SK-N-SH treated with all-trans-retinoic acid at 6 μM for 48 hours (cell line): ENCODE measurements around the gene ARPIN.
"Not testable (repeated sequence)": the region's sequence is repeated elsewhere in the genome, so short reads cannot be mapped to it uniquely, and the experiment has no call there.

Experiments used
- ATAC-seq: fragments of 200-7000 bp; cut with Tn5 transposase; 3 replicates; pipeline ENCODE4 v1.9.1; 2020; ENCODE audit warnings: mild to moderate bottlenecking, moderate library complexity
- ARNTL ChIP-seq: fragments of 450-650 bp; formaldehyde crosslinking; IDR thresholded peaks from 2 replicates; pipeline ENCODE4 v1.5.0; 2020; ENCODE audit warnings: low read depth, mild to moderate bottlenecking, moderate library complexity, borderline replicate concordance
- BACH2 ChIP-seq: fragments of 250-450 bp; sonication (Bioruptor Pico); IDR thresholded peaks from 2 replicates; pipeline ENCODE4 v1.9.0; 2021; ENCODE audit warnings: mild to moderate bottlenecking, borderline replicate concordance
- CSDC2 ChIP-seq: fragments of 250-450 bp; sonication (Bioruptor Pico); IDR thresholded peaks from 2 replicates; pipeline ENCODE4 v1.5.0; 2020; ENCODE audit warnings: mild to moderate bottlenecking, moderate library complexity
- GLIS3 ChIP-seq: fragments of 250-450 bp; sonication (Bioruptor Pico); IDR thresholded peaks from 2 replicates; pipeline ENCODE4 v1.5.0; 2020; ENCODE audit warnings: mild to moderate bottlenecking, moderate library complexity
- PATZ1 ChIP-seq: fragments of 250-450 bp; sonication (Bioruptor Pico); IDR thresholded peaks from 2 replicates; pipeline ENCODE4 v1.8.0; 2020; ENCODE audit warnings: mild to moderate bottlenecking, moderate library complexity, borderline replicate concordance
- PPARA ChIP-seq: fragments of 250-450 bp; sonication (Bioruptor Pico); IDR thresholded peaks from 2 replicates; pipeline ENCODE4 v1.5.0; 2020; ENCODE audit warnings: mild to moderate bottlenecking, borderline replicate concordance
- RARB ChIP-seq: fragments of 250-450 bp; sonication (Bioruptor Pico); IDR thresholded peaks from 2 replicates; pipeline ENCODE4 v1.8.0; 2021; ENCODE audit warnings: mild to moderate bottlenecking, moderate library complexity
- SNAI2 ChIP-seq: fragments of 250-450 bp; sonication (Bioruptor Pico); IDR thresholded peaks from 2 replicates; pipeline ENCODE4 v1.5.0; 2020; ENCODE audit warnings: mild to moderate bottlenecking, moderate library complexity
- TCF4 ChIP-seq: fragments of 250-450 bp; sonication (Bioruptor Pico); IDR thresholded peaks from 2 replicates; pipeline ENCODE4 v1.8.0; 2021; ENCODE audit warnings: mild to moderate bottlenecking, moderate library complexity, borderline replicate concordance
- TOX ChIP-seq: fragments of 250-450 bp; sonication (Bioruptor Pico); IDR thresholded peaks from 2 replicates; pipeline ENCODE4 v1.8.0; 2021; ENCODE audit warnings: mild to moderate bottlenecking, moderate library complexity, borderline replicate concordance
- ZC3H10 ChIP-seq: fragments of 250-450 bp; sonication (Bioruptor Pico); IDR thresholded peaks from 2 replicates; pipeline ENCODE4 v1.5.1; 2021; ENCODE audit warnings: mild to moderate bottlenecking, moderate library complexity
- ZFP3 ChIP-seq: fragments of 250-450 bp; sonication (Bioruptor Pico); IDR thresholded peaks from 2 replicates; pipeline ENCODE4 v1.5.0; 2020; ENCODE audit warnings: mild to moderate bottlenecking, moderate library complexity
- ZNF565 ChIP-seq: fragments of 450-650 bp; formaldehyde crosslinking; conservative IDR thresholded peaks from 2 replicates; pipeline ENCODE4 v1.5.0; 2020; ENCODE audit warnings: low read depth, mild to moderate bottlenecking, moderate library complexity
- ZNF70 ChIP-seq: fragments of 450-650 bp; formaldehyde crosslinking; IDR thresholded peaks from 2 replicates; pipeline ENCODE4 v1.5.0; 2020; ENCODE audit warnings: mild to moderate bottlenecking, moderate library complexity
- ZNF8 ChIP-seq: fragments of 450-650 bp; formaldehyde crosslinking; IDR thresholded peaks from 2 replicates; pipeline ENCODE4 v1.5.0; 2020; ENCODE audit warnings: mild to moderate bottlenecking, moderate library complexity
- TF ChIP-seq, protein P1 (sequence below): fragments of 250-450 bp; sonication (Bioruptor Pico); IDR thresholded peaks from 2 replicates; pipeline ENCODE4 v1.5.1; 2021; ENCODE audit warnings: mild to moderate bottlenecking, moderate library complexity
- TF ChIP-seq, protein P2 (sequence below): fragments of 250-450 bp; sonication (Bioruptor Pico); IDR thresholded peaks from 2 replicates; pipeline ENCODE4 v1.5.1; 2020; ENCODE audit warnings: low read depth, mild to moderate bottlenecking, moderate library complexity
- TF ChIP-seq, protein P3 (sequence below): fragments of 250-450 bp; sonication (Bioruptor Pico); IDR thresholded peaks from 2 replicates; pipeline ENCODE4 v1.8.0; 2021; ENCODE audit warnings: low read depth, mild to moderate bottlenecking, moderate library complexity, borderline replicate concordance
- TF ChIP-seq, protein P4 (sequence below): fragments of 250-450 bp; sonication (Bioruptor Pico); IDR thresholded peaks from 2 replicates; pipeline ENCODE4 v1.5.0; 2020; ENCODE audit warnings: mild to moderate bottlenecking, moderate library complexity

Gene ARPIN

DNA sequence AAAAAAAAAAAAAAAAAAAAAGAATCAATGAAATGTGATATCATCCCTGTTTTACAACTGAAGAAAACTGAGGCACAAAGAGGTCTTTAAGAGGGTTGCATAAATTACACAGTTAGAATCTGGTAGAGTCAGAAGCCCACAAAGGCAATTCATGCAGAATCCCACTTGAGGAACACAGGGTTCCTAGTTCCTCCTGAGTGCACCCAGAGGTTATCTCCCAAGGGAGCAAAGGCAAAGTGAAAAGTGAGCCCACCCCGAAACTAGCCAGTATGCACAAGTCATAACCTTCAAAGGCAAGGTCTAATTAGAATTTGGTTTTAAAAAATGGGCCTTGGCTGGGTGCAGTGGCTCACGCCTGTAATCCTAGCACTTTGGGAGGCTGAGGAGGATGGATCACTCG lies 56.8 kb downstream of the ARPIN start:
- ATAC-seq, result no peak
- TF ChIP-seq GLIS3, result no peak
- no peak for TF ChIP-seq ZC3H10 (CRISPR knock-in tag)
- no peak for TF ChIP-seq TOX
- TF ChIP-seq, protein P1, sequence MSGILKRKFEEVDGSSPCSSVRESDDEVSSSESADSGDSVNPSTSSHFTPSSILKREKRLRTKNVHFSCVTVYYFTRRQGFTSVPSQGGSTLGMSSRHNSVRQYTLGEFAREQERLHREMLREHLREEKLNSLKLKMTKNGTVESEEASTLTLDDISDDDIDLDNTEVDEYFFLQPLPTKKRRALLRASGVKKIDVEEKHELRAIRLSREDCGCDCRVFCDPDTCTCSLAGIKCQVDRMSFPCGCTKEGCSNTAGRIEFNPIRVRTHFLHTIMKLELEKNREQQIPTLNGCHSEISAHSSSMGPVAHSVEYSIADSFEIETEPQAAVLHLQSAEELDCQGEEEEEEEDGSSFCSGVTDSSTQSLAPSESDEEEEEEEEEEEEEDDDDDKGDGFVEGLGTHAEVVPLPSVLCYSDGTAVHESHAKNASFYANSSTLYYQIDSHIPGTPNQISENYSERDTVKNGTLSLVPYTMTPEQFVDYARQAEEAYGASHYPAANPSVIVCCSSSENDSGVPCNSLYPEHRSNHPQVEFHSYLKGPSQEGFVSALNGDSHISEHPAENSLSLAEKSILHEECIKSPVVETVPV (CRISPR knock-in tag), result no peak
- TF ChIP-seq PATZ1 (CRISPR knock-in tag), result no peak
- no peak for TF ChIP-seq BACH2 (CRISPR knock-in tag)
- no peak for TF ChIP-seq RARB (CRISPR knock-in tag)
- TF ChIP-seq ZNF70 (CRISPR knock-in tag), result no peak

DNA sequence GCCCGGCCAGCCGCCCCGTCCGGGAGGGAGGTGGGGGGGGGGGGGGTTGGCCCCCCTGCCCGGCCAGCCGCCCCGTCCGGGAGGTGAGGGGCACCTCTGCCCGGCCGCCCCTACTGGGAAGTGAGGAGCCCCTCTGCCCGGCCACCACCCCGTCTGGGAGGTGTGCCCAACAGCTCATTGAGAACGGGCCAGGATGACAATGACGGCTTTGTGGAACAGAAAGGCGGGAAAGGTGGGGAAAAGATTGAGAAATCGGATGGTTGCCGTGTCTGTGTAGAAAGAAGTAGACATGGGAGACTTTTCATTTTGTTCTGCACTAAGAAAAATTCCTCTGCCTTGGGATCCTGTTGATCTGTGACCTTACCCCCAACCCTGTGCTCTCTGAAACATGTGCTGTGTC lies 57.9 kb downstream of the ARPIN start:
- not testable (repeated sequence) for ATAC-seq

GRCh38 chr15:89852342-89852995 lies 60.3 kb downstream of the ARPIN start:
- TF ChIP-seq ZC3H10 (CRISPR knock-in tag) (no peak), ZNF8 (CRISPR knock-in tag) (no peak), TCF4 (CRISPR knock-in tag) (no peak), SNAI2 (CRISPR knock-in tag) (no peak), ZNF70 (CRISPR knock-in tag) (no peak), TOX (no peak), ZFP3 (CRISPR knock-in tag) (no peak), PPARA (CRISPR knock-in tag) (no peak), ARNTL (CRISPR knock-in tag) (no peak), CSDC2 (CRISPR knock-in tag) (no peak), ZNF565 (no peak)
- TF ChIP-seq, protein P1 (CRISPR knock-in tag), result no peak
- TF ChIP-seq, protein P2, sequence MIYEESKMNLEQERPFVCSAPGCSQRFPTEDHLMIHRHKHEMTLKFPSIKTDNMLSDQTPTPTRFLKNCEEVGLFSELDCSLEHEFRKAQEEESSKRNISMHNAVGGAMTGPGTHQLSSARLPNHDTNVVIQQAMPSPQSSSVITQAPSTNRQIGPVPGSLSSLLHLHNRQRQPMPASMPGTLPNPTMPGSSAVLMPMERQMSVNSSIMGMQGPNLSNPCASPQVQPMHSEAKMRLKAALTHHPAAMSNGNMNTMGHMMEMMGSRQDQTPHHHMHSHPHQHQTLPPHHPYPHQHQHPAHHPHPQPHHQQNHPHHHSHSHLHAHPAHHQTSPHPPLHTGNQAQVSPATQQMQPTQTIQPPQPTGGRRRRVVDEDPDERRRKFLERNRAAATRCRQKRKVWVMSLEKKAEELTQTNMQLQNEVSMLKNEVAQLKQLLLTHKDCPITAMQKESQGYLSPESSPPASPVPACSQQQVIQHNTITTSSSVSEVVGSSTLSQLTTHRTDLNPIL, result no peak
- TF ChIP-seq, protein P3, sequence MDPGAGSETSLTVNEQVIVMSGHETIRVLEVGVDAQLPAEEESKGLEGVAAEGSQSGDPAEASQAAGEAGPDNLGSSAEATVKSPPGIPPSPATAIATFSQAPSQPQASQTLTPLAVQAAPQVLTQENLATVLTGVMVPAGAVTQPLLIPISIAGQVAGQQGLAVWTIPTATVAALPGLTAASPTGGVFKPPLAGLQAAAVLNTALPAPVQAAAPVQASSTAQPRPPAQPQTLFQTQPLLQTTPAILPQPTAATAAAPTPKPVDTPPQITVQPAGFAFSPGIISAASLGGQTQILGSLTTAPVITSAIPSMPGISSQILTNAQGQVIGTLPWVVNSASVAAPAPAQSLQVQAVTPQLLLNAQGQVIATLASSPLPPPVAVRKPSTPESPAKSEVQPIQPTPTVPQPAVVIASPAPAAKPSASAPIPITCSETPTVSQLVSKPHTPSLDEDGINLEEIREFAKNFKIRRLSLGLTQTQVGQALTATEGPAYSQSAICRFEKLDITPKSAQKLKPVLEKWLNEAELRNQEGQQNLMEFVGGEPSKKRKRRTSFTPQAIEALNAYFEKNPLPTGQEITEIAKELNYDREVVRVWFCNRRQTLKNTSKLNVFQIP (CRISPR knock-in tag), result no peak
- TF ChIP-seq, protein P4, sequence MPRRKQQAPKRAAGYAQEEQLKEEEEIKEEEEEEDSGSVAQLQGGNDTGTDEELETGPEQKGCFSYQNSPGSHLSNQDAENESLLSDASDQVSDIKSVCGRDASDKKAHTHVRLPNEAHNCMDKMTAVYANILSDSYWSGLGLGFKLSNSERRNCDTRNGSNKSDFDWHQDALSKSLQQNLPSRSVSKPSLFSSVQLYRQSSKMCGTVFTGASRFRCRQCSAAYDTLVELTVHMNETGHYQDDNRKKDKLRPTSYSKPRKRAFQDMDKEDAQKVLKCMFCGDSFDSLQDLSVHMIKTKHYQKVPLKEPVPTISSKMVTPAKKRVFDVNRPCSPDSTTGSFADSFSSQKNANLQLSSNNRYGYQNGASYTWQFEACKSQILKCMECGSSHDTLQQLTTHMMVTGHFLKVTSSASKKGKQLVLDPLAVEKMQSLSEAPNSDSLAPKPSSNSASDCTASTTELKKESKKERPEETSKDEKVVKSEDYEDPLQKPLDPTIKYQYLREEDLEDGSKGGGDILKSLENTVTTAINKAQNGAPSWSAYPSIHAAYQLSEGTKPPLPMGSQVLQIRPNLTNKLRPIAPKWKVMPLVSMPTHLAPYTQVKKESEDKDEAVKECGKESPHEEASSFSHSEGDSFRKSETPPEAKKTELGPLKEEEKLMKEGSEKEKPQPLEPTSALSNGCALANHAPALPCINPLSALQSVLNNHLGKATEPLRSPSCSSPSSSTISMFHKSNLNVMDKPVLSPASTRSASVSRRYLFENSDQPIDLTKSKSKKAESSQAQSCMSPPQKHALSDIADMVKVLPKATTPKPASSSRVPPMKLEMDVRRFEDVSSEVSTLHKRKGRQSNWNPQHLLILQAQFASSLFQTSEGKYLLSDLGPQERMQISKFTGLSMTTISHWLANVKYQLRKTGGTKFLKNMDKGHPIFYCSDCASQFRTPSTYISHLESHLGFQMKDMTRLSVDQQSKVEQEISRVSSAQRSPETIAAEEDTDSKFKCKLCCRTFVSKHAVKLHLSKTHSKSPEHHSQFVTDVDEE (CRISPR knock-in tag), result no peak
- TF ChIP-seq, all 23 proteins: peak for 0
- ATAC-seq, result no peak
